ENCODE data around the gene RNF113B.

Gene RNF113B

GRCh38 chr13:98141091-98141490 is 36.0 kb downstream of the RNF113B start:
- no peak for DNase-seq (ENCODE audit: low read depth)

GRCh38 chr13:98134901-98135300 is 42.2 kb downstream of the RNF113B start:
- no peak for DNase-seq (ENCODE audit: low read depth)

GRCh38 chr13:98133946-98134345 is 43.1 kb downstream of the RNF113B start:
- no peak for DNase-seq (ENCODE audit: low read depth)

GRCh38 chr13:98129059-98129746 is 47.9 kb downstream of the RNF113B start:
- DNase-seq (ENCODE audit: low read depth): no peak
